Bronchial epithelial cell (primary cell): Measurements from ENCODE around the gene ENPP6. TPM values are rescaled to one million over a fixed set of nuclear protein-coding genes. Genes with fewer than 3 reads are reported as not detected.

Experiments used
- DNase-seq: peaks from one replicate; pipeline ENCODE4 v3.0.0-alpha.2; 2010; ENCODE audit warnings: low read depth
- FAIRE-seq: peaks from 2 replicates; lab custom pipeline; 2011; peaks lifted over from hg19 to GRCh38; lab: Jason Lieb, UNC
- H3K27me3 ChIP-seq: 2 replicates; pipeline ENCODE4 v1.5.1; 2011; ENCODE audit warnings: low read length; ENCODE audit not compliant: control insufficient read depth, insufficient read depth
- H3K36me3 ChIP-seq: 2 replicates; pipeline ENCODE4 v1.5.1; 2011; ENCODE audit warnings: low read length; ENCODE audit not compliant: control insufficient read depth, insufficient read depth
- H3K4me3 ChIP-seq: 2 replicates; pipeline ENCODE4 v1.5.1; 2011; ENCODE audit warnings: mild to moderate bottlenecking, low read depth, low read length, control low read depth
- CTCF ChIP-seq: IDR thresholded peaks from 2 replicates; pipeline ENCODE4 v1.5.1; 2011; ENCODE audit warnings: mild to moderate bottlenecking, moderate library complexity, low read length, control low read depth, inconsistent platforms; ENCODE audit not compliant: insufficient read depth, severe bottlenecking
- total RNA-seq: library from RNA; depleted of rRNA; stranded (reverse); fragments of >200 nt; gene quantifications from 2 replicates; pipeline ENCODE4 v1.2.1, GENCODE V29; 2014

Gene ENPP6
- total RNA-seq, 1 donor from 2014 or later: not detected

- Histone ChIP-seq H3K36me3 (no peaks in the 10 kb centered on the region), H3K4me3 (no peak overlapping the region), H3K27me3 (no peaks in the 10 kb centered on the region)
- no peak for TF ChIP-seq CTCF
- no peak for FAIRE-seq
- DNase-seq: no peak
These were observed 123.0 kb downstream of the ENPP6 start for GRCh38 chr4:184094532-184095159.

- Histone ChIP-seq H3K4me3 (no peak overlapping the region), H3K36me3 (no peaks in the 10 kb centered on the region), H3K27me3 (no peaks in the 10 kb centered on the region)
- DNase-seq (no peak), FAIRE-seq (peak; percentile 85)
- no peak for TF ChIP-seq CTCF
These were observed 125.7 kb downstream of the ENPP6 start for GRCh38 chr4:184091986-184092385.

- FAIRE-seq (no peak), DNase-seq (no peak)
- H3K36me3 ChIP-seq: no peaks in the 10 kb centered on the region
- TF ChIP-seq CTCF: no peak
- H3K27me3 ChIP-seq: no peaks in the 10 kb centered on the region
- no peak overlapping the region for H3K4me3 ChIP-seq
These were observed 127.1 kb downstream of the ENPP6 start for GRCh38 chr4:184090571-184090970.

GRCh38 chr4:184080674-184081073 is 137.0 kb downstream of the ENPP6 start:
- Histone ChIP-seq H3K4me3 (no peak overlapping the region), H3K27me3 (peaks cover 2% of the 10 kb centered on the region), H3K36me3 (no peaks in the 10 kb centered on the region)
- DNase-seq (no peak), FAIRE-seq (no peak)
- no peak for TF ChIP-seq CTCF

- DNase-seq: peak; percentile 53
- H3K4me3 ChIP-seq: no peak overlapping the region
- FAIRE-seq: no peak
- TF ChIP-seq CTCF: no peak
- H3K36me3 ChIP-seq: no peaks in the 10 kb centered on the region
- H3K27me3 ChIP-seq: peaks cover 2% of the 10 kb centered on the region
These were observed 142.8 kb downstream of the ENPP6 start for GRCh38 chr4:184074677-184075388.
